Ascending aorta (tissue), 2 donors: ENCODE measurements around the gene RAB6C. TPM values are rescaled to one million over a fixed set of nuclear protein-coding genes. Genes with fewer than 3 reads are reported as not detected.
"Not testable (repeated sequence)": the region's sequence is repeated elsewhere in the genome, so short reads cannot be mapped to it uniquely, and the experiment has no call there.

Source experiments
- DNase-seq, 2 donors: peaks; one replicate each; pipeline ENCODE4 v3.0.0-alpha.2; 2019; ENCODE audit warnings: low spot score in 2 of 2
- H3K27ac ChIP-seq, 2 donors: fragments of 200-600 bp; sonication (generic); one replicate each; pipeline ENCODE4 v1.5.1; 2016 to 2017; ENCODE audit warnings: mild to moderate bottlenecking in 1 of 2
- H3K27me3 ChIP-seq: fragments of 200-600 bp; sonication (generic); one replicate; pipeline ENCODE4 v1.5.1; 2017
- H3K36me3 ChIP-seq, 2 donors: fragments of 200-600 bp; sonication (generic); one replicate each; pipeline ENCODE4 v1.5.1; 2016
- H3K4me1 ChIP-seq, 2 donors: fragments of 200-600 bp; sonication (generic); one replicate each; pipeline ENCODE4 v1.5.1; 2016 to 2017; ENCODE audit warnings: mild to moderate bottlenecking in 1 of 2
- H3K4me3 ChIP-seq, 2 donors: fragments of 200-600 bp; sonication (generic); one replicate each; pipeline ENCODE4 v1.5.1; 2016 to 2017; ENCODE audit warnings: mild to moderate bottlenecking in 1 of 2
- H3K9me3 ChIP-seq, 2 donors: fragments of 200-600 bp; sonication (generic); one replicate each; pipeline ENCODE4 v1.5.1; 2016
- CTCF ChIP-seq, 3 experiments: fragments of 200-600 bp in 2 of 3; fragments of 450-650 bp in 1 of 3; sonication (generic) in 2 of 3; IDR thresholded peaks; one replicate each; pipeline ENCODE4 v1.5.1; 2016 to 2019; ENCODE audit warnings: antibody characterized with exemption in 3 of 3, mild to moderate bottlenecking in 1 of 3, moderate library complexity in 1 of 3
- intact Hi-C: fragments of 100-400 bp; cut with DNase I; formaldehyde crosslinking; loops from one replicate; pipeline ENCODE4 v1.15.1; 2023
- total RNA-seq: library from RNA; depleted of rRNA; stranded (reverse); fragments of >200 nt; gene quantifications from one replicate; pipeline ENCODE4 v1.1.0, GENCODE V29; 2016

The RAB6C gene
- total RNA-seq, 1 donor from 2014 or later: not detected

GRCh38 chr2:130019402-130019801 is 39.9 kb downstream of the RAB6C start:
- Histone ChIP-seq H3K4me3 (no peak overlapping the region), H3K27me3 (no peaks in the 10 kb centered on the region), H3K4me1 (no peaks in the 10 kb centered on the region), H3K27ac (no peak overlapping the region), H3K9me3 (no peaks in the 10 kb centered on the region), H3K36me3 (no peaks in the 10 kb centered on the region)
- no peak for TF ChIP-seq CTCF (IDR thresholded peaks at IDR 0.05)
- intact Hi-C loops: no loop called here
- no peak for DNase-seq

- DNase-seq, H3K27ac ChIP-seq, H3K4me3 ChIP-seq, intact Hi-C loops, H3K4me1 ChIP-seq, H3K27me3 ChIP-seq, H3K9me3 ChIP-seq, H3K36me3 ChIP-seq: not testable (repeated sequence)
These were observed 40.6 kb downstream of the RAB6C start for GRCh38 chr2:130020069-130020468.

- intact Hi-C loops, H3K4me3 ChIP-seq, H3K27me3 ChIP-seq, H3K9me3 ChIP-seq, DNase-seq, H3K4me1 ChIP-seq, H3K36me3 ChIP-seq, H3K27ac ChIP-seq: not testable (repeated sequence)
These were observed 46.5 kb downstream of the RAB6C start for GRCh38 chr2:130025931-130026330.

Other genes starting within 250 kb of the RAB6C start
- gene POTEF, start 149.6 kb downstream of the RAB6C start, total RNA-seq: not detected
- gene CCDC74B, start 165.4 kb downstream of the RAB6C start, total RNA-seq: 2.3 TPM
- 185 TPM for gene SMPD4, start 201.9 kb downstream of the RAB6C start, total RNA-seq
- 239 TPM for gene MZT2B, start 202.6 kb downstream of the RAB6C start, total RNA-seq
- gene TUBA3E, start 218.8 kb downstream of the RAB6C start, total RNA-seq: not detected